NCI-H510A (cell line): ENCODE data around the gene FMNL1.

Experiments
- DNase-seq: peaks from one replicate; lab custom pipeline; 2025; lab: John Stamatoyannopoulos, UW

FMNL1 gene

GRCh38 chr17:45256114-45256966 lies 34.7 kb downstream of the FMNL1 start:
- no peak for DNase-seq

GRCh38 chr17:45257115-45257514 lies 35.4 kb downstream of the FMNL1 start:
- no peak for DNase-seq

- DNase-seq = no peak
Measured at GRCh38 chr17:45258981-45259380, 37.3 kb downstream of the FMNL1 start.

- no peak for DNase-seq
Measured at GRCh38 chr17:45260204-45260783, 38.6 kb downstream of the FMNL1 start.

- no peak for DNase-seq
Measured at GRCh38 chr17:45261577-45262515, 40.2 kb downstream of the FMNL1 start, which contains the start of gene SPATA32. Gene SPATA32, minus strand, starts transcription at chr17:45262094. Its CDS starts 78 bp downstream, at chr17:45262016.

- no peak for DNase-seq
Measured at GRCh38 chr17:45262516-45263476, 41.1 kb downstream of the FMNL1 start.

GRCh38 chr17:45263477-45263860 lies 41.8 kb downstream of the FMNL1 start:
- no peak for DNase-seq

GRCh38 chr17:45264430-45264829 lies 42.7 kb downstream of the FMNL1 start:
- no peak for DNase-seq

- no peak for DNase-seq
Measured at GRCh38 chr17:45264988-45265387, 43.3 kb downstream of the FMNL1 start.

- DNase-seq = no peak
Measured at GRCh38 chr17:45265821-45266220, 44.1 kb downstream of the FMNL1 start.

- no peak for DNase-seq
Measured at GRCh38 chr17:45266372-45266926, 44.8 kb downstream of the FMNL1 start.

GRCh38 chr17:45267436-45268055 lies 45.9 kb downstream of the FMNL1 start:
- no peak for DNase-seq

- no peak for DNase-seq
Measured at GRCh38 chr17:45269912-45270311, 48.2 kb downstream of the FMNL1 start.

GRCh38 chr17:45270828-45271418 lies 49.2 kb downstream of the FMNL1 start:
- no peak for DNase-seq

- no peak for DNase-seq
Measured at GRCh38 chr17:45271603-45272002, 49.9 kb downstream of the FMNL1 start.

- DNase-seq = no peak
Measured at GRCh38 chr17:45273551-45273957, 51.9 kb downstream of the FMNL1 start.

GRCh38 chr17:45274033-45274432 lies 52.3 kb downstream of the FMNL1 start:
- no peak for DNase-seq

GRCh38 chr17:45276031-45276430 lies 54.3 kb downstream of the FMNL1 start:
- DNase-seq = no peak

GRCh38 chr17:45277216-45277849 lies 55.6 kb downstream of the FMNL1 start:
- peak; percentile 72 for DNase-seq

GRCh38 chr17:45277992-45278391 lies 56.3 kb downstream of the FMNL1 start:
- DNase-seq = no peak
